ENCODE data around the gene UQCC2.

Gene UQCC2

GRCh38 chr6:33689148-33689494 lies 22.4 kb downstream of the UQCC2 start:
- peaks cover 7% of the 10 kb centered on the region; the same call in 1 of the 2 replicates for H3K4me1 ChIP-seq (ENCODE audit: insufficient read depth, low read length)
- H3K36me3 ChIP-seq (ENCODE audit: insufficient read depth, low read length), result peaks cover 15% of the 10 kb centered on the region
- no peak overlapping the region for H3K9ac ChIP-seq (ENCODE audit: low read depth, low read length)
- no peaks in the 10 kb centered on the region for H3K9me3 ChIP-seq (ENCODE audit: control insufficient read depth, insufficient read depth, low read length)

DNA sequence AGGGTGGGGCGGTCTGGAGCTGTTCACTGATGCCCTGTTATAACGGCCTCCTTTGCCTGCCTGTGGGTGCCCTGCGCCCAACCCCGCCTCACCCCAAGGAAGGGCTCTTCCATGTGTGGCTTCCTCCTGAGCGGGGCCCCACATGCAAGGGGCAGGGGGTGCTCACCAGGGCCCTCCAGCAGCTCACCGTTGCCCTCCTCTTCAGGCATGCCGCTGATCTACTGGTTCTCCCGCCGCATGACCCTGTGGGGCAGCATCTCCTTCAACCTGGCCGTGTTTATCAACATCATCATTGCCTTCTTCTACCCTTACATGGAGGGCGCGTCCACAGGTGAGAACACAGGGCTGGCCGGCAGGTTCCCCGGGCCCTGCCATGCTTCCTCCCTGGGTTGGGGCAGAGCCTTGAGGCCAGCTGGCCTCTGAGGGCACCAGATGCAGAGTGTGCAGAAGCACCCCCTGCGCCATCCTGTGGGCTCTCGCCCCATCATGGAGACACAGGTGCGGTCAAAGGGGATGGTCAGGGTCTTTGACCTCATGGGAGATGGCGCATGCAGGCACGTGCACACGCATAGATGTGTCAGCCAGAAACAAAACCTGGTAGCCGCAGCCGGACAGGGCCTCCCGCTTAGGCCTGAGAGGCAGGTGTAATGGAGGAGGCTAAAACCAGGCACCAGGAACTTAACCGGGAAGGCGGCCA lies 22.9 kb downstream of the UQCC2 start:
- Histone ChIP-seq H3K9me3 (ENCODE audit: control insufficient read depth, insufficient read depth, low read length) (no peaks in the 10 kb centered on the region), H3K4me1 (ENCODE audit: insufficient read depth, low read length) (peaks cover 7% of the 10 kb centered on the region; the same call in 1 of the 2 replicates), H3K36me3 (ENCODE audit: insufficient read depth, low read length) (peaks cover 13% of the 10 kb centered on the region), H3K9ac (ENCODE audit: low read depth, low read length) (no peak overlapping the region)

- H3K9ac ChIP-seq (ENCODE audit: low read depth, low read length), result no peak overlapping the region
- H3K4me1 ChIP-seq (ENCODE audit: insufficient read depth, low read length), result peaks cover 7% of the 10 kb centered on the region; the same call in 1 of the 2 replicates
- no peaks in the 10 kb centered on the region for H3K9me3 ChIP-seq (ENCODE audit: control insufficient read depth, insufficient read depth, low read length)
- peaks cover 12% of the 10 kb centered on the region for H3K36me3 ChIP-seq (ENCODE audit: insufficient read depth, low read length)
Measured at GRCh38 chr6:33688006-33688405, 23.5 kb downstream of the UQCC2 start.

GRCh38 chr6:33686981-33687975 lies 24.2 kb downstream of the UQCC2 start:
- Histone ChIP-seq H3K9me3 (ENCODE audit: control insufficient read depth, insufficient read depth, low read length) (no peaks in the 10 kb centered on the region), H3K36me3 (ENCODE audit: insufficient read depth, low read length) (peaks cover 9% of the 10 kb centered on the region), H3K4me1 (ENCODE audit: insufficient read depth, low read length) (peaks cover 7% of the 10 kb centered on the region; the same call in 1 of the 2 replicates), H3K9ac (ENCODE audit: low read depth, low read length) (no peak overlapping the region)

DNA sequence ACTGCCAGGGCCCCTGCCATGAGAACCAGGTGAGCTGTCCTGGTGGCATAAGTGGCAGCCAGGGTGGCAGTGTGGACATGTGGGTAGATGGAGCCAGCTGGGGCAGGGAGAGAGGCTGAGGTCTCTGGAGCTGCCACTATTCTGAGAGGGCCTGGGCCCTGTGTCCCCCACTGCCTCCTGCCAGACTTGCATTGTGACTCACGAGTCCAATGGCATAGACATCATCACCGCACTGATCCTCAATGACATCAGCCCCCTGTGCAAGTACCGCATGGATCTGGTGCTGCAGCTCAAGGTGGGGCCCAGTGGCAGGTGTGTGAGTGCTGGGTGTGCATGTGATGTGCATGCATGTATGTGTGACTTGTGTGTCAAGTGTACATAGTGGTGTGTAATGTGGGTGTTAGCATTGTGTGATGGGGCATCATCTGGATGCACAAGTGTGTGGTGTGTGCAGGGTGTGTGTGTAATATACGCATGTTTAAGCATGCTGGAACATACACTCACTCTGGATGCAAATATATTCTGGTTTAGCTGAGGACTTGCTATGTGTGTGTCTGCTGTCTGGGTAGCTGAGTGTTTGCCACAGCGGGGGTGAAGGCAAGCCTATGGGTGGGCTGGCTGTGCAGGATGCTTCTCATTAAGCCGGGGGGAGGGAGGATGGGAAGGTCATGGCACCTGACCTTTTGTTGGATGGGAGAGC lies 25.1 kb downstream of the UQCC2 start:
- no peak overlapping the region for H3K9ac ChIP-seq (ENCODE audit: low read depth, low read length)
- H3K9me3 ChIP-seq (ENCODE audit: control insufficient read depth, insufficient read depth, low read length), result no peaks in the 10 kb centered on the region
- no peaks in the 10 kb centered on the region for H3K4me1 ChIP-seq (ENCODE audit: insufficient read depth, low read length)
- H3K36me3 ChIP-seq (ENCODE audit: insufficient read depth, low read length), result peaks cover 8% of the 10 kb centered on the region

DNA sequence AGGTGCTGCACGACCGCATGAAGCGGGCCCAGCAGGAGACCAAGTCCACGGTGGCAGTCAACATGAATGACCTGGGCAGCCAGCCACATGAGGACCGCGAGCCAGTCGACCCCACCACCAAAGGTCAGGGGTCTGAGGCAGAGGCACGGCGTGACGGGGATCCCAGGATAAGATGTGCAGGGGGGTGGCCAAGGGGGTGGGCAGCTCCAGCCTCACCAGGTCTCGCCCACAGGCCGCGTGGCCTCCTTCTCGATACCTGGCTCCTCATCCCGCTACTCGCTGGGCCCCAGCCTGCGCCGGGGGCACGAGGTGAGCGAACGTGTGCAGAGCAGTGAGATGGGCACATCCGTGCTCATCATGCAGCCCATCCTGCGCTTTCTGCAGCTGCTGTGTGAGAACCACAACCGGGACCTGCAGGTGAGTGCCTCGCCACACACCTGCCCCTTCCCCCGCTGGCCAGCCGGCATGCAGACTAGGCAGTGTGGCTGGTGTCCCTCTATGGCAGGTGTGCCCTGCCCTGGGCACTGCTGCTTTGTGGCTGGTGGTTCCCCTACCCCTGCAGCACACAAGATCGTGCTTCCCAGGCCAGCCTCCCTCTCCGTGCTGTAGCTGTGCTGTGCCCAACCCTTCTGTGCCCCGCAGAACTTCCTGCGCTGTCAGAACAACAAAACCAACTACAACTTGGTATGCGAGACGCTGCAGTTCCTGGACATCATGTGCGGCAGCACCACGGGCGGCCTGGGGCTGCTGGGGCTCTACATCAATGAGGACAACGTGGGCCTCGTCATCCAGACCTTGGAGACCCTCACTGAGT lies 25.9 kb downstream of the UQCC2 start:
- no peaks in the 10 kb centered on the region for H3K9me3 ChIP-seq (ENCODE audit: control insufficient read depth, insufficient read depth, low read length)
- no peak overlapping the region for H3K9ac ChIP-seq (ENCODE audit: low read depth, low read length)
- H3K36me3 ChIP-seq (ENCODE audit: insufficient read depth, low read length), result peaks cover 11% of the 10 kb centered on the region
- no peaks in the 10 kb centered on the region for H3K4me1 ChIP-seq (ENCODE audit: insufficient read depth, low read length)

- Histone ChIP-seq H3K9me3 (ENCODE audit: control insufficient read depth, insufficient read depth, low read length) (no peaks in the 10 kb centered on the region), H3K36me3 (ENCODE audit: insufficient read depth, low read length) (peaks cover 15% of the 10 kb centered on the region), H3K9ac (ENCODE audit: low read depth, low read length) (no peak overlapping the region), H3K4me1 (ENCODE audit: insufficient read depth, low read length) (no peaks in the 10 kb centered on the region)
Measured at GRCh38 chr6:33684983-33685382, 26.5 kb downstream of the UQCC2 start.

- Histone ChIP-seq H3K9ac (ENCODE audit: low read depth, low read length) (no peak overlapping the region), H3K9me3 (ENCODE audit: control insufficient read depth, insufficient read depth, low read length) (no peaks in the 10 kb centered on the region), H3K4me1 (ENCODE audit: insufficient read depth, low read length) (no peaks in the 10 kb centered on the region), H3K36me3 (ENCODE audit: insufficient read depth, low read length) (peaks cover 15% of the 10 kb centered on the region)
Measured at GRCh38 chr6:33684428-33684896, 27.0 kb downstream of the UQCC2 start.

DNA sequence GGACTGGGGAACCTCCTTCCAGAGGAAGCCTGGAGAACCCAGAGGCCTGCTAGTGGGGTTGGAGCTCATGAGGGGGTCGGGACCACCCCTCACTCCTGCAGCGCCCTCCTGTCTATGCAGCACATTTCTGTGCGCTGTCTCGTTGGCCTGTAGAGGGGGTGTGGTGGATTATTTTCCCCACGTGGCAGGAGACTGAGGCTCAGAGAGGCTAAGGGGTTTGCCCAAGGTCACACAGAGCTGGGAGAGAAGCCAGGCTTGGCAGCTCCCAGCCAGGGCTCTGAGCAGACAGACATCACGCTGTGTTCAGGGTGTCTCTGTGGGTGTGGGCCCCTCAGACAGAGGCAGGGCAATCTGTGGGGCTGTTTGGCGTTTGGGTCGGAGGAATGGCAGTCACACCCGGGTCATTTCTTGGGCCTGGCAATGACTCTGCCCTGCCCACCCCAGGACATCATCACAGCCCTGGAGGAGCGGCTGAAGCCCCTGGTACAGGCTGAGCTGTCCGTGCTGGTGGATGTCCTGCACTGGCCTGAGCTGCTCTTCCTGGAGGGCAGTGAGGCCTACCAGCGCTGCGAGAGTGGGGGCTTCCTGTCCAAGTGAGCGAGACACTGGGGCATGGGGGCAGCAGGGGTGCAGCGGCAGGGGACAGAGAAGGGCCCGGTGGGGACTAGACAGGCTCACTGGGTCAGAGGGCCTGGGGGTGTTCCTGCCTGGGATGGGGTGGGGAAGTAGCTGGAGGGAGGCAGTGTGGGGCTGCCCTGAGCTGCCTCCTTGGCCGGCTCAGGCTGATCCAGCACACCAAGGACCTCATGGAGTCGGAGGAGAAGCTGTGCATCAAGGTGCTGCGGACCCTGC lies 27.7 kb downstream of the UQCC2 start:
- peaks cover 11% of the 10 kb centered on the region for H3K36me3 ChIP-seq (ENCODE audit: insufficient read depth, low read length)
- H3K9ac ChIP-seq (ENCODE audit: low read depth, low read length), result no peak overlapping the region
- no peaks in the 10 kb centered on the region for H3K9me3 ChIP-seq (ENCODE audit: control insufficient read depth, insufficient read depth, low read length)
- H3K4me1 ChIP-seq (ENCODE audit: insufficient read depth, low read length), result no peaks in the 10 kb centered on the region

DNA sequence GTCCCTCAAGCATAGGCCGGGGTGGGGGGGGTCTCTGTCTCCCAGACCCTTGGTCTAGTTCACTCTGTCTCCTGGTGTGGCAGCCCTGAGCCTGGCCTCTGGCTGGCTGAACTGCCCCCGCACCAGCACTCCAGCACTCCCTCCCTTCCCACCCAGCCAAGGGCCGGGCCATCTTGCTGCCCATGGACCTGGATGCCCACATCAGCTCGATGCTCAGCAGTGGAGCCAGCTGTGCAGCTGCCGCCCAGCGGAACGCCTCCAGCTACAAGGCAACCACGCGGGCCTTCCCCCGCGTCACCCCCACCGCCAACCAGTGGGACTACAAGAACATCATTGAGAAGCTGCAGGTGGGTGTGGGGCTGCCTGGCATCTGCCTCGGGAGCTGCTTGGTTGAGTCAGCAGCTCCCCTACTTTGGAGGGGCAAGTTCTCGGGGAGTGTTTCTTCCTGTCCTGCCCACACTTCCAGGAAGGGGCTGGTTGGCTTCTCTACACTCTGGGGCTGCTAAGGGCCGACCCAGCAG lies 28.4 kb downstream of the UQCC2 start:
- peaks cover 11% of the 10 kb centered on the region for H3K36me3 ChIP-seq (ENCODE audit: insufficient read depth, low read length)
- no peaks in the 10 kb centered on the region for H3K4me1 ChIP-seq (ENCODE audit: insufficient read depth, low read length)
- no peaks in the 10 kb centered on the region for H3K9me3 ChIP-seq (ENCODE audit: control insufficient read depth, insufficient read depth, low read length)
- H3K9ac ChIP-seq (ENCODE audit: low read depth, low read length), result no peak overlapping the region

DNA sequence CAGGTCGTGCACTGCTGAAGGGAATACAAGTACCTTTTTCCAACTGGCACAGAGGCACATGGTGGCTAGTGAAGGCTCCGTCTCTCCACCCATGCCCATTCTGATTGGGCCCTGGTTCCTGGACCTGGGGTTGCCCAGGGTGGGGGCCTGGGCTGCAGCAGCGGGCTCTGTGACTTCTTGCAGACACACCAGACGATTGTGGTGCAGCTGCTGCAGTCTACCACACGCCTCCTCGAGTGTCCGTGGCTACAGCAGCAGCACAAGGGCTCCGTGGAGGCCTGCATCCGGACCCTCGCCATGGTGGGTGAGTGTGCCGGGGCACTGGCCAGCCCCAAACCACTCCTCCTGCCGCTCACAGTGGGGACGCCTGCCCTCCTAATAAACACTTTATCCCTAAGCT lies 29.2 kb downstream of the UQCC2 start:
- H3K4me1 ChIP-seq (ENCODE audit: insufficient read depth, low read length), result no peaks in the 10 kb centered on the region
- H3K9me3 ChIP-seq (ENCODE audit: control insufficient read depth, insufficient read depth, low read length), result no peaks in the 10 kb centered on the region
- H3K36me3 ChIP-seq (ENCODE audit: insufficient read depth, low read length), result peaks cover 15% of the 10 kb centered on the region
- H3K9ac ChIP-seq (ENCODE audit: low read depth, low read length), result no peak overlapping the region

GRCh38 chr6:33679761-33680160 lies 31.7 kb downstream of the UQCC2 start:
- Histone ChIP-seq H3K36me3 (ENCODE audit: insufficient read depth, low read length) (peaks cover 11% of the 10 kb centered on the region), H3K9me3 (ENCODE audit: control insufficient read depth, insufficient read depth, low read length) (no peaks in the 10 kb centered on the region), H3K9ac (ENCODE audit: low read depth, low read length) (no peak overlapping the region), H3K4me1 (ENCODE audit: insufficient read depth, low read length) (no peaks in the 10 kb centered on the region)
